ENCODE measurements around the gene SIRPA.

The SIRPA gene

GRCh38 chr20:1934721-1935573 is 39.7 kb downstream of the SIRPA start:
- DNase-seq: no peak

GRCh38 chr20:1935696-1936366 is 40.6 kb downstream of the SIRPA start:
- DNase-seq: no peak

- no peak for DNase-seq
These were observed 42.2 kb downstream of the SIRPA start for GRCh38 chr20:1937316-1937976.

GRCh38 chr20:1938464-1939269 is 43.5 kb downstream of the SIRPA start:
- DNase-seq: no peak

GRCh38 chr20:1939270-1939595 is 44.0 kb downstream of the SIRPA start:
- DNase-seq: no peak

GRCh38 chr20:1940581-1940980 is 45.4 kb downstream of the SIRPA start:
- DNase-seq: no peak

- no peak for DNase-seq
These were observed 46.0 kb downstream of the SIRPA start for GRCh38 chr20:1941226-1941625.

- no peak for DNase-seq
These were observed 46.9 kb downstream of the SIRPA start for GRCh38 chr20:1942061-1942460.

GRCh38 chr20:1942486-1943274 is 47.5 kb downstream of the SIRPA start:
- DNase-seq: no peak

- no peak for DNase-seq
These were observed 48.2 kb downstream of the SIRPA start for GRCh38 chr20:1943275-1944002.

- DNase-seq: no peak
These were observed 49.3 kb downstream of the SIRPA start for GRCh38 chr20:1944345-1945091.

GRCh38 chr20:1945134-1945618 is 50.0 kb downstream of the SIRPA start:
- DNase-seq: no peak

- DNase-seq: no peak
These were observed 50.5 kb downstream of the SIRPA start for GRCh38 chr20:1945660-1946059.

- DNase-seq: no peak
These were observed 51.2 kb downstream of the SIRPA start for GRCh38 chr20:1946442-1946761.

- no peak for DNase-seq
These were observed 51.7 kb downstream of the SIRPA start for GRCh38 chr20:1946762-1947534.

GRCh38 chr20:1947535-1947846 is 52.3 kb downstream of the SIRPA start:
- DNase-seq: no peak

GRCh38 chr20:1949347-1950100 is 54.3 kb downstream of the SIRPA start:
- DNase-seq: no peak

GRCh38 chr20:1950836-1951235 is 55.6 kb downstream of the SIRPA start:
- no peak for DNase-seq

GRCh38 chr20:1951436-1952115 is 56.4 kb downstream of the SIRPA start:
- no peak for DNase-seq
